HG02571 (cell line): ENCODE results near the gene COBL.
"Not testable (repeated sequence)": the region's sequence is repeated elsewhere in the genome, so short reads cannot be mapped to it uniquely, and the experiment has no call there.

Experiments used
- ATAC-seq: cut with Tn5 transposase; IDR thresholded peaks from one replicate; pipeline ENCODE4 v1.9.1; 2021; ENCODE audit warnings: mild to moderate bottlenecking, moderate library complexity; ENCODE audit not compliant: unreplicated experiment

COBL gene

GRCh38 chr7:51210766-51211165 lies 105.8 kb downstream of the COBL start:
- no peak for ATAC-seq

GRCh38 chr7:51209426-51209825 lies 107.2 kb downstream of the COBL start:
- ATAC-seq, result no peak

- not testable (repeated sequence) for ATAC-seq
Measured at GRCh38 chr7:51208125-51208524, 108.5 kb downstream of the COBL start.

GRCh38 chr7:51198654-51199053 lies 118.0 kb downstream of the COBL start:
- no peak for ATAC-seq

GRCh38 chr7:51190969-51191368 lies 125.6 kb downstream of the COBL start:
- ATAC-seq, result no peak

GRCh38 chr7:51189777-51190176 lies 126.8 kb downstream of the COBL start:
- no peak for ATAC-seq

- no peak for ATAC-seq
Measured at GRCh38 chr7:51188987-51189386, 127.6 kb downstream of the COBL start.

GRCh38 chr7:51187941-51188340 lies 128.7 kb downstream of the COBL start:
- no peak for ATAC-seq

- ATAC-seq, result no peak
Measured at GRCh38 chr7:51186531-51186930, 130.1 kb downstream of the COBL start.

GRCh38 chr7:51182636-51183166 lies 133.9 kb downstream of the COBL start:
- no peak for ATAC-seq

- ATAC-seq, result no peak
Measured at GRCh38 chr7:51180092-51180491, 136.5 kb downstream of the COBL start.

GRCh38 chr7:51175992-51176388 lies 140.6 kb downstream of the COBL start:
- no peak for ATAC-seq

- ATAC-seq, result no peak
Measured at GRCh38 chr7:51175316-51175991, 141.2 kb downstream of the COBL start.

GRCh38 chr7:51165337-51165736 lies 151.3 kb downstream of the COBL start:
- ATAC-seq, result no peak

- ATAC-seq, result peak; percentile 86
Measured at GRCh38 chr7:51162724-51163329, 153.8 kb downstream of the COBL start.

- ATAC-seq, result no peak
Measured at GRCh38 chr7:51161937-51162336, 154.7 kb downstream of the COBL start.

GRCh38 chr7:51160990-51161615 lies 155.5 kb downstream of the COBL start:
- ATAC-seq, result no peak

- ATAC-seq, result no peak
Measured at GRCh38 chr7:51160411-51160810, 156.2 kb downstream of the COBL start.

- no peak for ATAC-seq
Measured at GRCh38 chr7:51158742-51159445, 157.7 kb downstream of the COBL start.

- no peak for ATAC-seq
Measured at GRCh38 chr7:51158211-51158610, 158.4 kb downstream of the COBL start.

- no peak for ATAC-seq
Measured at GRCh38 chr7:51154201-51154600, 162.4 kb downstream of the COBL start.
